NT2/D1 (cell line): ENCODE results near the gene AIG1.

ENCODE experiments used
- DNase-seq: peaks from one replicate; pipeline ENCODE4 v3.0.0-alpha.2; 2011; ENCODE audit warnings: low read depth, low spot score
- H3K27me3 ChIP-seq: 2 replicates; pipeline ENCODE4 v1.6.0; 2011; ENCODE audit warnings: mild to moderate bottlenecking; ENCODE audit not compliant: insufficient read length, insufficient read depth
- H3K36me3 ChIP-seq: 2 replicates; pipeline ENCODE4 v1.6.1; 2011; ENCODE audit warnings: mild to moderate bottlenecking, low read length, mixed read lengths; ENCODE audit not compliant: insufficient read depth, insufficient read length
- H3K4me1 ChIP-seq: 2 replicates; pipeline ENCODE4 v1.5.1; 2011; ENCODE audit not compliant: insufficient read depth, insufficient read length
- H3K4me3 ChIP-seq: 2 replicates; pipeline ENCODE4 v1.5.1; 2011; ENCODE audit warnings: low read depth; ENCODE audit not compliant: insufficient read length
- H3K9ac ChIP-seq: 2 replicates; pipeline ENCODE4 v1.6.0; 2011; ENCODE audit warnings: low read depth; ENCODE audit not compliant: insufficient read length
- H3K9me3 ChIP-seq: 2 replicates; pipeline ENCODE4 v1.5.1; 2011; ENCODE audit warnings: mild to moderate bottlenecking, low read length; ENCODE audit not compliant: insufficient read depth
- SUZ12 ChIP-seq: IDR thresholded peaks from 2 replicates; pipeline ENCODE4 v1.6.1; 2011; ENCODE audit not compliant: insufficient read length, insufficient read depth; ENCODE audit errors: extremely low read depth
- YY1 ChIP-seq: IDR thresholded peaks from 2 replicates; pipeline ENCODE4 v1.6.1; 2011; ENCODE audit not compliant: insufficient read length, insufficient read depth
- ZNF274 ChIP-seq: IDR thresholded peaks from 2 replicates; pipeline ENCODE4 v1.6.1; 2011; ENCODE audit warnings: mild to moderate bottlenecking, low read depth, low read length

The AIG1 gene

GRCh38 chr6:143279385-143279784, 218.7 kb downstream of the AIG1 start:
- no peaks in the 10 kb centered on the region for H3K36me3 ChIP-seq
- DNase-seq: no peak
- no peak overlapping the region for H3K9ac ChIP-seq
- H3K4me3 ChIP-seq: no peak overlapping the region
- H3K4me1 ChIP-seq: no peaks in the 10 kb centered on the region
- no peak for TF ChIP-seq ZNF274
- no peak for TF ChIP-seq SUZ12
- TF ChIP-seq YY1: no peak
- no peaks in the 10 kb centered on the region for H3K27me3 ChIP-seq
- no peaks in the 10 kb centered on the region for H3K9me3 ChIP-seq

- H3K9me3 ChIP-seq: no peaks in the 10 kb centered on the region
- no peaks in the 10 kb centered on the region for H3K4me1 ChIP-seq
- H3K9ac ChIP-seq: no peak overlapping the region
- H3K36me3 ChIP-seq: no peaks in the 10 kb centered on the region
- DNase-seq: no peak
- no peaks in the 10 kb centered on the region for H3K27me3 ChIP-seq
- TF ChIP-seq SUZ12: no peak
- no peak for TF ChIP-seq YY1
- no peak for TF ChIP-seq ZNF274
- H3K4me3 ChIP-seq: no peak overlapping the region
These were observed 223.4 kb downstream of the AIG1 start for GRCh38 chr6:143283887-143284645.

DNA sequence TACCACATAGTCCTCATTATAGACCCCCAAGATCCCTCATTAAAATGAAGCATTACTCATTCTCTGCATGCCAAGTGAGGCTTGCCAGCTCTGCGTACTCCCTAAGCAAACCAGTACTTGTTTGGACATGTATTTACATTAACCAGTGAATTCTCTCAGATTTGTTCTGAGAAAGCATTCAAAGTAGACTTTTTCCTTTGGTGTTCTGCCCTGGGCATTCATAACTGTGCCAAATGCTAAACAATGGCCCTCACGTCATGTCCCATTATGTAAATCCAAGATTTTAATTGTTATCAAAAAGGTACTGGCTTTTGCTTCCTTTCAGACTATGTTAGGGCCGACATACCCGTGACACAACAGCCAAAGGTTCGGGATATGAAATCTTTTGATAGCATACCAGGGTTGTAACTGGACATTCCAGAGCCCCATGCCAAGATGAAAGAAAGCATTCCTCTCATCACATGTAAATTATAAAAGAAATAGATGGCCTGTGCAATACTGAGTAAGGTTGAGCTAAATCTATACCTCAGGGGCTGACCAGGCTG, 225.6 kb downstream of the AIG1 start:
- no peaks in the 10 kb centered on the region for H3K9me3 ChIP-seq
- H3K36me3 ChIP-seq: no peaks in the 10 kb centered on the region
- no peaks in the 10 kb centered on the region for H3K4me1 ChIP-seq
- H3K27me3 ChIP-seq: no peaks in the 10 kb centered on the region
- TF ChIP-seq YY1 (no peak), ZNF274 (no peak), SUZ12 (no peak)
- H3K4me3 ChIP-seq: no peak overlapping the region
- DNase-seq: no peak
- no peak overlapping the region for H3K9ac ChIP-seq

- DNase-seq: peak; percentile 78
- no peak overlapping the region for H3K9ac ChIP-seq
- no peak overlapping the region for H3K4me3 ChIP-seq
- H3K9me3 ChIP-seq: no peaks in the 10 kb centered on the region
- TF ChIP-seq ZNF274 (no peak), YY1 (no peak), SUZ12 (no peak)
- H3K36me3 ChIP-seq: no peaks in the 10 kb centered on the region
- no peaks in the 10 kb centered on the region for H3K27me3 ChIP-seq
- no peaks in the 10 kb centered on the region for H3K4me1 ChIP-seq
These were observed 228.2 kb downstream of the AIG1 start for GRCh38 chr6:143288923-143289322.

GRCh38 chr6:143290206-143290605, 229.5 kb downstream of the AIG1 start:
- Histone ChIP-seq H3K9me3 (no peaks in the 10 kb centered on the region), H3K36me3 (no peaks in the 10 kb centered on the region), H3K4me3 (no peak overlapping the region), H3K9ac (no peak overlapping the region), H3K4me1 (no peaks in the 10 kb centered on the region), H3K27me3 (no peaks in the 10 kb centered on the region)
- no peak for DNase-seq
- TF ChIP-seq SUZ12 (no peak), ZNF274 (no peak), YY1 (no peak)

DNA sequence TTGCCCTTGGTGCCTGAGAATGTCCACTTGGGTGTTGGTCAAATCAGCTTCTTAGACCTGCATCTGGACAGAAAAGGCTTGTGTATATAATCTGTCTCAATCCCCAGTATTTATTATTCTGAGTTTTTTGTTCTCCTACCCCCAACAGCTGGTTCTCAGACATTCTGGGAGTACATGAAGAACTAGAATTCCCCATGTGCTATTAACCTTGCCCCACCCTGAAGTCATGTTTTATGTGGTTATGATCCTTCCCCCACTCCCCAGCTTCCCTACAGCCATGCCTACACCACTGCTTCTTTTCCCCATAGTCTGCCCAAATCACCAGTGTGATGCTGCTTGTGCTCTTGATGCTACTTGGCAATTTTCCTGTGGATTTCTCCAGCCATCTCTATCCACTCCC, 232.8 kb downstream of the AIG1 start:
- Histone ChIP-seq H3K27me3 (no peaks in the 10 kb centered on the region), H3K4me1 (no peaks in the 10 kb centered on the region), H3K36me3 (no peaks in the 10 kb centered on the region), H3K9ac (no peak overlapping the region), H3K9me3 (0 out of 2 replicates have a peak, but pooled peaks cover 4% of the 10 kb centered on the region), H3K4me3 (no peak overlapping the region)
- DNase-seq: no peak
- TF ChIP-seq SUZ12 (no peak), YY1 (no peak), ZNF274 (no peak)

- Histone ChIP-seq H3K4me1 (no peaks in the 10 kb centered on the region), H3K36me3 (no peaks in the 10 kb centered on the region), H3K9ac (no peak overlapping the region), H3K27me3 (no peaks in the 10 kb centered on the region), H3K4me3 (no peak overlapping the region), H3K9me3 (0 out of 2 replicates have a peak, but pooled peaks cover 4% of the 10 kb centered on the region)
- TF ChIP-seq YY1 (no peak), SUZ12 (no peak), ZNF274 (no peak)
- no peak for DNase-seq
These were observed 233.7 kb downstream of the AIG1 start for GRCh38 chr6:143294265-143294860.
